Renal cortex interstitium (tissue), 11 donors: ENCODE data around the gene AEBP2. TPM values are rescaled to one million over a fixed set of nuclear protein-coding genes. Genes with fewer than 3 reads are reported as not detected.
"Not testable (repeated sequence)": the region's sequence is repeated elsewhere in the genome, so short reads cannot be mapped to it uniquely, and the experiment has no call there.

Experiments used
- DNase-seq, 11 donors: peaks; one replicate each; pipeline ENCODE4 v3.0.0-alpha.2; 2013; ENCODE audit warnings: low read depth in 9 of 11, low spot score in 4 of 11; ENCODE audit errors: extremely low read depth in 1 of 11
- polyA plus RNA-seq, 3 donors: library from polyadenylated mRNA; unstranded; fragments of 120-200 nt; gene quantifications; one replicate each; pipeline ENCODE4 v1.2.1, GENCODE V29; 2013; ENCODE audit not compliant: insufficient read length in 3 of 3

The AEBP2 gene
- polyA plus RNA-seq, 3 donors: 55.6 to 65.4 (median 58.0) TPM

GRCh38 chr12:19411234-19412204 lies 27.8 kb upstream of the AEBP2 start:
- DNase-seq: no peak

DNA sequence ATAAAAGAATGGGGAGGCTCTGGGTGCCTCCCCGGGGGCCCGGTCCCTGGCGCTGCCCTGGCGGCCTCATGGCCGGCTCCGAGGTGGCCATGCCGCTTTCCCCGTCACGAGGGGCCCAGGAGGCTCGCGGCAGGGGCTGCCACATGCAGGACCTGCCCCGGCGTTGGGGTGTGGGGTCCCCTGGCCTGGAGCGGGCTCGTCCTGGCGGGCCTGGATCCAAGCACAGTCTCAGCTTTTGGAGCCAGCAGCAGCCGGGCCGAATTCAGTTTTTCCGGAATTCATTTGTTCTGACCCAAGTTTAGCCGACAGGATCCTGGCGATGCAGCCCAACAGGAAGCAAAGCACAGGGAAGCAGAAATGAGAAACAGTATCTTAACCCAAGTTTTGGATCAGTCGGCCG lies 26.4 kb upstream of the AEBP2 start:
- no peak for DNase-seq

DNA sequence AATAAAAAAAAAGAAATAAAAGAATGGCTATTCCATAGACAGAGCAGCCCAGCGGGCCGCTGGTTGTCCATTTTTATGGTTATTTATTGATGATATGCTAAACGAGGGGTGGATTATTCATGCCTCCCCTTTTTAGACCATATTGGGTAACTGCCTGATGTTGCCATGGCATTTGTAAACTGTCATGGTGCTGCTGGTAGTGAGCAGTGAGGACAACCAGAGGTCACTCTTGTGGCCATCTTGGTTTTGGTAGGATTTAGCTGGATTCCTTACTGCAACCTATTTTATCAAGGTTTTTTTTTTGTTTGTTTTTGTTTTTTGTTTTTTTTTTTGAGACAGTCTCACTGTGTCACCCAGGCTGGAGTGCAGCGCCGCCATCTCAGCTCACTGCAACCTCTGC lies 25.7 kb upstream of the AEBP2 start:
- DNase-seq: not testable (repeated sequence)

GRCh38 chr12:19415563-19415962 lies 23.7 kb upstream of the AEBP2 start:
- no peak for DNase-seq

GRCh38 chr12:19419086-19419485 lies 20.2 kb upstream of the AEBP2 start:
- no peak for DNase-seq

- no peak for DNase-seq
Measured at GRCh38 chr12:19421503-19422282, 17.6 kb upstream of the AEBP2 start.

DNA sequence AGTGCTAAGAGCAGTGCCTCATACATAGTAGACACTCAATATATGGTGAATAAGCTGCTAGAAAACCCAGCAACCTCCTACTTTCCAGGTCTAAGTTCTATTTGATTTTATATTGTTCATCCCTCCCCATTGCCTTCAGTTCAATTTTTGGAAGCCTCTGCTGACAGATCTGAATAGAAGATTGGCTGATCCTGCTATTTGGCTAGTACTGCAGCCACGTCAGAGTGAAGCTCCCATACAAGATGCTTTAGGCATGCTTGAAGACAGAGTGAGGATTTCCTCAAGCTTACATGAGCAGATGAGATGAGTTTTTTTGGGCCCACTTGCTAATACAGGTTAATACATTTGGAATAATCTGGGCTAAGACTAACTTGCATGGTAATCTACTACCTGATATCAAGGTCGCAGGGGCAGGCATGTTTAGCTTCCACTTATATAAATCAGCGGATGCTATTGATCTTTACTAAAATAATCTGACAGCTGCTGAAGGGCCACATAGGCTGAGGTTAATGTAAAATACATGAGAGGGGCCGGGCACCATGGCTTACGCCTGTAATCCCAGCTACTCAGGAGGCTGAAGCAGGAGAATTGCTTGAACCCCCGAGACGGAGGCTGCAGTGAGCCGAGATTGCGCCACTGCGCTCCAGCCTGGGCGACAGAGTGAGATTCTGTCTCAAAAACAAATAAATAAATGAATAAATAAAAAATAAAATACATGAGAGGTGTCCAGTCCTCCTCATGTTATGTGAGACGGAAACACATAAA lies 15.9 kb upstream of the AEBP2 start:
- no peak for DNase-seq

DNA sequence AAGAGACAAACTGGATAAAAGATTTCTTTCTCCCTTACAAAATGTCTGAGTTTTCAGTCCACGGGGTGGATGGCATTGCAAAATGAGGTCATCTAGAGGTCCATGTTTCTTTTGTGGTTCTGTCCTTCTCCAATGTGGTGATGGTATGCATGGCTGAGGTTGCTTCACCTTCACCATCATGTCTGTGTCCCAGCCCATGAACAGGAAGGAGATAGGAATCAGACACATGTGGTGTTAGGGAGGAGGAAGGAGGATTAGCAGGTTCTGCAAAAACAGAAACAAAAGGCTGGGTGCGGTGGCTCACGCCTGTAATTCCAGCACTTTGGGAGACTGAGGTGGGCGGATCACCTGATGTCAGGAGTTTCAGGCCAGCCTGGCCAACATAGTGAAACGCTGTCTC lies 11.0 kb upstream of the AEBP2 start:
- no peak for DNase-seq

DNA sequence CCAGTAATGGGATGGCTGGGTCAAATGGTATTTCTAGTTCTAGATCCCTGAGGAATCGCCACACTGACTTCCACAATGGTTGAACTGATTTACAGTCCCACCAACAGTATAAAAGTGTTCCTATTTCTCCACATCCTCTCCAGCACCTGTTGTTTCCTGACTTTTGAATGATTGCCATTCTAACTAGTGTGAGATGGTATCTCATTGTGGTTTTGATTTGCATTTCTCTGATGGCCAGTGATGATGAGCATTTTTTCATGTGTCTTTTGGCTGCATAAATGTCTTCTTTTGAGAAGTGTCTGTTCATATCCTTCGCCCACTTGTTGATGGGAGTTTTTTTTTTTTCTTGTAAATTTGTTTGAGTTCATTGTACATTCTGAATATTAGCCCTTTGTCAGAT lies 9.8 kb upstream of the AEBP2 start:
- not testable (repeated sequence) for DNase-seq

DNA sequence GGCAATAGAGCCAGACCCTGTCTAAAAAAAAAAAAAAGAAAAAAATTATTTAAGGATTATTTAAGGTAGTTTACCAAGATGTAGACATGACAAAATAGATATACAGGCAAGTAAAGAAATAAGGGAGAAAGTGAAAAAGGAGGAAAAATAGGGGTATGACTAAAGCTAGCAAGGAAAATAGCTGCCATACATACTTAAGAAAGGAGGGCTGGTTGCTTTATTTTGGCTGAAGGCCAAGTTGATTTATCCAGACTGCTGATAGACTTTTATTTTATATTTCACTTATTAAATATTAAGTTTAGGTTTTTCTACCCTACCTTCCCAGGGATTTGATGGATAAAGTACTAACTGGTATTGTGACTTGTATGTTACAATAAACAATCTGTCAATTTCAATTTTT lies 8.3 kb upstream of the AEBP2 start:
- DNase-seq: no peak

GRCh38 chr12:19431407-19432308 lies 7.6 kb upstream of the AEBP2 start:
- no peak for DNase-seq

DNA sequence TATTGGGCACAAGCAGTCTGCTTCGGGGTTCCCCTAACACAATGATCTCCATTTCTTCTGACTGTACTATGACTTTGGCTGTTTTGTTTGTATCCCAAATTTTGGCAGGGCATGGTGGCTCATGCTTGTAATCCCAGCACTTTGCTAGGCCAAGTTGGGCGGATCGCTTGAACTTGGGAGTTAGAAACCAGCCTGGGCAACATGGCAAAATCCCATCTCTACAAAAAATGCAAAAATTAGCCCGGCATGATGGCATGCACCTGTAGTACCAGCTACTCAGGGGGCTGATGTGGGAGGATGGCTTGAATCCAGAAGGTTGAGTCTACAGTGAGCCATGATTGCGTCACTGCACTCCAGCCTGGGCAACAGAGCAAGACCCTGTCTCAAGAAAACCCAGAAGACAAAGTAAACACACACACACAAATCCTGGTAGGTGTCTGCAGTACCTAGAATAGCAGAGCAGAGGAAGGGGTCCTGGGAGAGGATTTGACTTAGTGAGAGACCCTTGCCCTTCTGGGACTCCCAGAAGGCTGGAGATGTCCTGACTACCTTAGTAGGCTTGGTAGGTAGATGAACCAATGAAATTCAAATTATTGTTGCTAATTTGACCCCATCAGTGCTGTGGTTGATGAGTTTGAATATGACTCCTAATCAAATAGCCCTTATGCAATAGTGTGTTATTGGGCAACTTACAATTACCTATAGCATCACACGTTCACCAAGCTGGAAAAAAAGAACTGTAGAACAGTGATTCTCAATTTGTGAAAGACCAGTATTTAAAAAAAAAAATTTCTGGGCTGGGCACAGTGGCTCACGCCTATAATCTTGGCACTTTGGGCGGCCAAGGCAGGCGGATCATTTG lies 6.8 kb upstream of the AEBP2 start:
- no peak for DNase-seq

DNA sequence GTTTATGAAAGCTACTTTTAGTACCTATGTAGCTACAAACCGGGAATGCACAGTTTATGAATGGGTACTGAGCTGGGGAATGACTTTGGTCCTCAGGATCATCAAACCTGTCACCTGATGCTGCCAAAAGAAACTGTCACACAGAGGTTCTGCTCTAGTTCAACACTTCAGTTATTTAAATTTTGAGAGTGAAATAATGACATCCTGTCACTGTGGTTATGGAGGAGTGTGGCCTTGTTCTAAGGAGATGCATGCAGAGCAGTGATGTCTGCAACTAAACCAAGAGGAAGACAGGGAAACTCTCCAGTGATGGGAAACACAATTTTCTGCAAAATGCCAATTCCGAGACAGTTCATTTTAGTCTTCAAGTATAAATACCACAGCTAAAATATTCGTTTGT lies 4.8 kb upstream of the AEBP2 start:
- no peak for DNase-seq

DNA sequence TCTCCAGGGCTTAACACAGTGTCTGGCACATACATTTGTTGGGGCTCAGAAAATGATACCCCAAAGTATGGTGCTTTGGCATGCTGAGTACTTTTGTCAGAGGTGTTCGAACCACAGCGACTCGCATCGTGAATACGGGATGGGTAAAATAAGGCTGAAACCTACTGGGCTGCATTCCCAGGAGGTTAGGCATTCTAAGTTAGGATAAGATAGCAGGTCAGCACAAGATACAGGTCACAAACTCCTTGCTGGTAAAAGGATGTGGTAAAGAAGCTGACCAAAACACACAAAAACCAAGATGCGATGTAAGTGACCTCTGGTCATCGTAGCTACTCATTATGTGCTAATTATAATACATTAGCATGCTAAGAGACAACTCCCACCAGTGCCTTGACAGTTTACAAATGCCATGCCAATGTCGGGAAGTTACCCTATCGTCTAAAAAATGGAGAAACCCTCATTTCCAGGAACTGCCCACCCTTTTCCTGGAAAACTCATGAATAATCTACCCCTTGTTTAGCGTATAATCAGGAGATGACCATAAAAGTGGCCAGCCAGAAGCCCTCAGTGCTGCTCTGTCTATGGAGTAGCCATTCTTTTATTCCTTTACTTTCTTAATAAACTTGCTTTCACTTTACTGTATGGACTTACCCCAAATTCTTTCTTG lies 3.3 kb upstream of the AEBP2 start:
- no peak for DNase-seq

DNA sequence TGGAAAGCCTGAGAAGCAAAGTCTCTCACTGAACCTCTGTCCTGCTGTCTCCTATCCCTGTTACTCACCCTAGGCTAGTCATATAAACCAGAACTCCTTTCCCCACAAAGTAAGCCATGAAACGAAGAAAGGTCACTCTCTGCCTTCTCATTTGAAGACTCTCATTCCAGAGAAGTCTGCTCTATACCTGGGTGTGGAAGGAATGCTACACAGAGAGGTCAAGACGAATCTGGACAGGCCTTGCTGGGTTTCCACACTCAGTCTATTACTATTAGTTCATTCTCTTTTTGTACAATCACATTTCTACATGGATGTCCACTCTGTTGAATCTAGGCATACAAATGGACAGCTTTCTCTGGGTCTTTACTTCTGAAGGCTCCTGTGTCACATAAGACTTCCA lies 2.4 kb upstream of the AEBP2 start:
- no peak for DNase-seq

- DNase-seq: no peak
Measured at GRCh38 chr12:19437996-19438395, 1.3 kb upstream of the AEBP2 start.
